Stimulated activated naive CD8-positive, alpha-beta T cell treated with anti-CD3 and anti-CD28 coated beads, Interleukin-15, Interleukin-2, amounts not matched to agents 100 U/mL and 50 U/mL, for 24 hours (primary cell): Measurements from ENCODE around the gene USF1.
"Not testable (repeated sequence)": the region's sequence is repeated elsewhere in the genome, so short reads cannot be mapped to it uniquely, and the experiment has no call there.

Experiments
- ATAC-seq: fragments of 150-1000 bp; cut with Tn5 transposase; one replicate; pipeline ENCODE4 v1.10.0; 2021
- DNase-seq: peaks from one replicate; pipeline ENCODE4 v3.0.0; 2021

Gene USF1

DNA sequence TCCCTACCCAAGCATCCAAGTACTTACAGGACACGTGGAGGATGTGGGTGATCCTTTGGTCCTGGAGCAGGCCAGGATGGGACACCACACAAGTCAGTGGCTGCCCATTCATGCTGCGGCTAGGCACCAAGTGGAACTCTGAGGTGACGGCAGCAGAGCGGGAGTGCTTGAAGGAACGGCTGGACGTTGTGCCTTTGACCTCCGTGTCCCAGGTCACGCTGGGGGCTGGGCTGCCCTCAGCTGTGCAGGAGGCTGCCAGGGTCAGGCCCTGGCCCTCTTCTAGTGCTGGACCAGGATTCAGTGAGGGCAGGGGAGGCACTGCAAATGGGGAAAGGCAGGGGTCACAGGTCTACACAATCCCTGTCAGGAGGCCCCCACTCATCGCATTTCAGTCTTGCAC lies 31.6 kb upstream of the USF1 start:
- DNase-seq (no peak), ATAC-seq (no peak)

GRCh38 chr1:161076410-161076809 lies 30.6 kb upstream of the USF1 start:
- DNase-seq (no peak), ATAC-seq (no peak)

DNA sequence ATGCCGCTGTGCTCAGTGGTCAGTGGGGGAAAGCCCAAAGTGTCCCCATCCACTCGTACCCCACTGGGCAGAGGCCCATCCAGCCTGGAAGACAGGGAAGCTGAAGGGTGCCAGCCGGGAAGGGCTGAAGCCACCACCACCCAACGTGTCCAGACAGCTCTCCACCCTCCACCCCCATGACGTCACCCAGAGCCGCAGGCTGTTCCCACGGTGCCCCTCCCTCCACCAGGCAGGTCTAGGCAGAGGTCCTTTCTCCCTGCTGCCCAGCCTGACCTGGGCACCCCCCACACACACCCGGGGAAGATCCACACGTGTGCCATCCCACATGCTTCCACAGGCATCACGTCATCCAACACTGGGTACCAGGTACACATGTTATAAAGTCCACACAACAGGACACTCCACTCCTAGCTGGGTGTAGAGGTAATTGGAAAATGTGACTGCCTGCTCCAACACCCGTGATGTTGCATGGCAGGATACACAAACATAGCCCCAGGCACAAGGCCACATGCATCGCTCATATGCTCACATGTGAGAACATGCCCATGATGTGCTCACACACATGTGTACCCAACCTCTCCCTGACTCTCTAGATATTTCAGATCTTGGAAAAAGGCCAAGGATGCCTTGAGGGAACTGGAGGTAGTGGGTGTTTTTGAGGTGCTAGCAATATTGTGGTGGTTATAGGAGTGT lies 29.0 kb upstream of the USF1 start:
- DNase-seq = no peak

DNA sequence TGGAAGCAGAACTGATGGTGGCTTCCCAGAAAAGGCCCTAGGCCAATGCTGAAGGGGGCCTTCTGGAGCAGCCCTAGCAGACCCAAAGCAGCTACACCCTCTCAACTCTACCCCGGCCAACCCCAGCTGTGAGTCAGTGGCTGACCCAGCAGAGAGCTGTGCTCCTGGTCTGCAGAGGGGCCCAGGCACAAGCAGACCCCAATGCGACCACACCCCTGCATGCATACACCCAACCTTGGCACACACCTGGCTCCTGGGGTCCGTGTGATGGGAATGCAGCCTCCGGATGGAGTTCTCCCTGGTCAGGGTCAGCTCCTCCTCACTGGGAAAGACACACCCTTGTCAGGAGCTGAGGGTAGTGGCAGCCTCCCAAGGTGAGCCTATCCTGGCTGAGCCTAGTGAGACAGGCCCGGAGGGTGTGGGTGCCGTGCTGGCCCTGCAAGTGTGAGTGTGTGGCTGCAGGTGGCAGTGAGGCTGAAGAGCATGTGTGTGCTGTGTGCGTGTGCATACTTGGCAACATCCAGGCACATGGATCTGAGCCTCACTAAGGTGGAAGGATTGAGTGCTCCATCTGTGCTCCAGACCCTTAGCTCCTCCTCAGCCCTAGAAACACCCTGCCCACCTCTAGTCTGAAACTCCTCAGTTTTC lies 27.8 kb upstream of the USF1 start:
- ATAC-seq (no peak), DNase-seq (no peak)

More for the DNA sequence above, 29.0 kb upstream of the USF1 start:
- ATAC-seq = no peak

DNA sequence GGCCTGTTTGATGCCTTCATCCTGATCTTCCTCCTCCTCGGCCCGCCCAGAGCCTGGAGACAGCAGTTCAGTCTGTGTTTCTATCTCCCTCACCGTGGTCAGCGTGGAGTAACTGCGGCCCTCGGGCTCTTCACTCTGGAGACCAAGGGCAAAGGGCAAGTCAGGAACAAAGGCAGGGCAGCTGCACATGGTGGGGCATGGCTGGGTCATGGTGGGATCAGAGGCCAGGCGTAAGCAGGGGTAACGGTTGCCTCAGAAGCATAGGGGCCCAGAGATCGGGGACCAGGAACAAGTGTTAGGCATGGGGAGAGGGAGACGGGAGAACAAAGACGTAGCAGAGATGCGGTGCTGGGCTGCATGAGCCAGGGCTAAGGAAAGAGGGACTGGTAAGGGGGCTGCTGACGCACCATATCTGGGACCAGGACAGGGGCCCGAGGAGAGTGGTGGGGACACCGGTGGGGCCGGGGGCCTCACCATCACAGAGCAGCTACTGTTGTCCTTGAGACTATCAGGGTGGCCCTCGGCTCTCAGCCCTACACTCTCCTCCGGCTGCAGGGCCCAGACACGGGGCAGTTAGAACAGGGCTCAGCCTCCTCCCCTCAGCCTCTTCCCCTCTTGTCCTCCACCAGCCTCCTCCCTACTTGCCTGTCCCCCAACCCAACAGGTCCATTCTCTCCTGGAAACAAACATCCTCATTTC lies 27.1 kb upstream of the USF1 start:
- DNase-seq (no peak), ATAC-seq (no peak)

- ATAC-seq (no peak), DNase-seq (peak; percentile 66)
These were observed 26.2 kb upstream of the USF1 start for GRCh38 chr1:161071886-161072371.

DNA sequence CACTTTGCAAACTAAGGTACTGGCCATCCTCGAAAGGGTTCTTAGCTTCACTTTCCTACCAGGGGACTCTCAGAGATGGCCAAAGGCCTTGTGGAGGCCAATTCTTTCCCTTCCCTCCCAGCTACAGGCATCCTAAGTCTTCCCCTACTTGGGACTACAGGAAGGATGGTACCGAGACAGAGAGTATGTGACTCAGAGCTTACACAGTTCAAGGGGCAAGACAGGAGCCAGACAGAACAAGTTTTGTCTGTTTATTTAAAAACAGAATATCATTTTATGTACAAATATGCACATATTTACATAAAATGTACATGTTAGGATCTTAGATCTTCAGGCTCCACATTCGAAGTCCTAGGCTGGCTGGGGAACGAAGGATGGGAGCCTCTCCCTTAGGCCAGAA lies 25.0 kb upstream of the USF1 start:
- ATAC-seq = no peak
- no peak for DNase-seq

GRCh38 chr1:161069731-161070270 lies 24.0 kb upstream of the USF1 start, which contains the start of gene ARHGAP30:
TSS of gene ARHGAP30 (minus strand) at chr1:161069891. CDS start at chr1:161069624, 267 bp downstream.
- ATAC-seq (peak; percentile 83), DNase-seq (peak; percentile 88)

- ATAC-seq (no peak), DNase-seq (peak; percentile 27)
These were observed 23.5 kb upstream of the USF1 start for GRCh38 chr1:161069241-161069640.

DNA sequence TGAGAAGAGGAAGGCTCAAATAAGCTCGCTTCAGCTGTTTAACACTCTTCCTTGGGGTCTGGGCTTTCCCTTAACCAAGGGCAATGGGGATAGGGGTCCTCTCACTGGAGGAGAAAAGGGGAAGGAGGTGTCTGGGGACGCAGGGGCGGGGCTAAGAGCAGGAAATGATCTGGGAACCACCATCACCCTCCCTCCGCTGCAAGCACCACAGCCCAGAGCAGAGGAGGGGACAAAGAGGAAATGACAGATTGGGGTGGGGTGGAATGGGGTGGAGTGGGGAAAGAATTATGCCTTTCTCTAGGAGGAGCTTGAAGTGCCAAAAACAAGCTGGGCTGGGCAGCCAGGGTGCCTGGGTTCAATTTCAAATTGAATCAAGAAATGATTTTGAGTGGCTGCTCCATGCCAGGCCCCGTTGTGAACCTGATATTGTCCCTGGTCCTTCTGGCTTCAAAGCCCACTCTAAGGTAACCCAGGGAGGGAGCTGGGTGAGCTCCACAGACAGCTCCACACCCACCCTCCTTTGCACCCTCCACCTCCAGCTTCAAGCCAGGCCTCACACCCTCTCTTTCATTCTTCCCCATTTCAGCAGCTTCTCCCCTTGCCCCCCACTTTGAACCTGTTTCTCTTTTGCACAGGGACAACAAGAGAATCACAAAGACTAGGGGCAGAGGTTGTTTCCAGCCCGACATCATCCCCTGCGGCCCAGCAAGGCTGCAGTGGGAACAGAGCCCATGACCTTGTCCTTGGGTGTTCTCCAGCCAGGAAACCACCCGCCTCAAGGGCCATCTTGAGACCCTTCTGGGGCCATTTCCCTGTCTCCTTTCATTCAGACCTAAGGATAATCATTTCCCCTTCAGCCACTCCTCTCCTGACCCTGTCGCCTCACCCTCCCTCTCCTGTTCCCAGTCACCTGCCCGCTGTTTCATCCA lies 22.8 kb upstream of the USF1 start:
- ATAC-seq (peak; percentile 84), DNase-seq (peak; percentile 88)

DNA sequence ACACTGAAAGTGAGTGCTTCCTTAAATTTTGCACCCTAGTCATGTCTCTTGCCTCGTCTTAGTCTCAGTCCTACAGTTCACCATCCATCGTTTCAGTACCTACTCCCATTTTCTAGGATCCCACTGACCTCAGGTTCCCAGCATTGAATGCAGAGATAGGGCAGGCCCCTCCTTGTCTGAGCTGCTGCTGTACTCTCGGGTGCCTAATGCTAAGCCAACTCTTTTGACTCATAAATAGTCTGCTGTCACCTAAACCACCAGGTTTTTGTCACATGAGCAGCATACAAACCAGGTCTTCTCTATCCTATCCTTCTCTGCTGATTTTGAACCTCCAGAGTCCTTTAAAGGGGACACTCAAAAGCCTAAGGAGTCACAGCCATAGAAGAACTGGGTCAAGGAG lies 20.9 kb upstream of the USF1 start:
- ATAC-seq (no peak), DNase-seq (no peak)

DNA sequence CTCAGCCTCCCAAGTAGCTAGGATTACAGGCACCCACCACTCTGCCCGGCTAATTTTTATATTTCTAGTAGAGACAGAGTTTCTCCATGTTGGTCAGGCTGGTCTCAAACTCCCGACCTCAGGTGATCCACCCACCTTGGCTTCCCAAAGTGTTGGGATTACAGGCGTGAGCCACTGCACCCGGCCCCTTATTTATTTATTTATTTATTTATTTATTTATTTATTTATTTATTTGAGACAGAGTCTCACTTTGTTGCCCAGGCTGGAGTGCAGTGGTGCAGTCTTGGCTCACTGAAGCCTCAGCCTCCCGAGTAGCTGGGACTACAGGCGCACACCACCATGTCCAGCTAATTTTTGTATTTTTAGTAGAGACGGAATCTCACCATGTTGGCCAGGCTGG lies 19.9 kb upstream of the USF1 start:
- not testable (repeated sequence) for ATAC-seq, DNase-seq

DNA sequence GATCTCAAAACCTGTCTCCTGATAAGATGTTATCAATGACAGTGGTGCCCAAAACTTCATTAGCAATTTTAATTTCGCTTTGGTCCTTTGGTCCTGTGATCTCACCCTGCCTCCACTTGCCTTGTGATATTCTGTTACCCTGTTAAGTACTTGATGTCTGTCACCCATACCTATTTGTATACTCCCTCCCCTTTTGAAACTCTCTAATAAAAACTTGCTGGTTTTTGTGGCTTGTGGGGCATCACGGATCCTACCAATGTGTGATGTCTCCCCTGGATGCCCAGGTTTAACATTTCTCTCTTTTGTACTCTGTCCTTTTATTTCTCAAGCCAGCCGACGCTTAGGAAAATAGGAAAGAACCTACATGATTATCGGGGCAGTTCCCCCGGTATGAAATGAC lies 18.2 kb upstream of the USF1 start:
- DNase-seq, ATAC-seq: not testable (repeated sequence)

DNA sequence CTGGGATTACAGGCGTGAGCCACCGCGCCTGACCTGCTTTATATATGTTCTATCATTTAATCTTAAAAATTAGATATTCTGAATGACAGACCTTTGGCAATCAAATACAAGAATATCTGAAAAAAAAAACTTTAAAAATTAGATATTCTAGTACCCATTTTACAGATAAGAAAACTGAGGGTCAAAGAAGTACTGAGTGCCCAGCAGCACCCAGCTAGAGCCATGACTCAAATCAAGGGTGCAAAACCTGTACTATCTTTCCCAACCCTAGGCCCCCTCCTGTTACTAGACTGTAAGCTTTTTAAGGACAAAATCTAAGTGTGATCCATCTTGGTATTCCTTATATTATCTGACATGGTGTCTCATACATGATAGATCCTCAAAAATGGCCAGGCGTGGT lies 15.6 kb upstream of the USF1 start:
- no peak for ATAC-seq

GRCh38 chr1:161059293-161059692 lies 13.5 kb upstream of the USF1 start:
- ATAC-seq = peak; percentile 23
- no peak for DNase-seq

More for the DNA sequence above, 15.6 kb upstream of the USF1 start:
- no peak for DNase-seq

GRCh38 chr1:161054805-161055204 lies 9.0 kb upstream of the USF1 start:
- DNase-seq (no peak), ATAC-seq (no peak)

- no peak for DNase-seq
These were observed 8.5 kb upstream of the USF1 start for GRCh38 chr1:161054232-161054631.

GRCh38 chr1:161052899-161053298 lies 7.1 kb upstream of the USF1 start:
- ATAC-seq (no peak), DNase-seq (no peak)

More at GRCh38 chr1:161054232-161054631, 8.5 kb upstream of the USF1 start:
- no peak for ATAC-seq

DNA sequence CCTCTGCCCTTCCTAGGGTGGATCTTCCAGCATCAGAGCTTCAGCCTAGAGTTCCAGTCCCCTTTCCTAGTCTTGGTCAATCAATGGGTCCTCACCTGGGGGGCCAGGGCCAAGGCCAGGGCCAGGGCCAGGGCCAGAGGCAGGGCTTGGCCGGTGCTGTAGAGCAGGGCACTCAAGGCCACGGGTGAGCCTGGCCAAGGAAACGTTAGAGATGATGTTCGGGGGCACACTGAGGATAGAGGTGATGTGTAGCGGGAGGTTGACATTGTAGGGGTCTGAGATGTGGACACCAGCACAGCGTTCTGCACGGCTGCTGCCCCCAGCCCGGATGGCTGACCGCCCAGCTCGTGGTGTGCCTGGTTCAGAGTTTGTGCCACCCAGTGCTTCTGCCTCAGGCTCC lies 5.4 kb upstream of the USF1 start:
- no peak for DNase-seq
- ATAC-seq = no peak

DNA sequence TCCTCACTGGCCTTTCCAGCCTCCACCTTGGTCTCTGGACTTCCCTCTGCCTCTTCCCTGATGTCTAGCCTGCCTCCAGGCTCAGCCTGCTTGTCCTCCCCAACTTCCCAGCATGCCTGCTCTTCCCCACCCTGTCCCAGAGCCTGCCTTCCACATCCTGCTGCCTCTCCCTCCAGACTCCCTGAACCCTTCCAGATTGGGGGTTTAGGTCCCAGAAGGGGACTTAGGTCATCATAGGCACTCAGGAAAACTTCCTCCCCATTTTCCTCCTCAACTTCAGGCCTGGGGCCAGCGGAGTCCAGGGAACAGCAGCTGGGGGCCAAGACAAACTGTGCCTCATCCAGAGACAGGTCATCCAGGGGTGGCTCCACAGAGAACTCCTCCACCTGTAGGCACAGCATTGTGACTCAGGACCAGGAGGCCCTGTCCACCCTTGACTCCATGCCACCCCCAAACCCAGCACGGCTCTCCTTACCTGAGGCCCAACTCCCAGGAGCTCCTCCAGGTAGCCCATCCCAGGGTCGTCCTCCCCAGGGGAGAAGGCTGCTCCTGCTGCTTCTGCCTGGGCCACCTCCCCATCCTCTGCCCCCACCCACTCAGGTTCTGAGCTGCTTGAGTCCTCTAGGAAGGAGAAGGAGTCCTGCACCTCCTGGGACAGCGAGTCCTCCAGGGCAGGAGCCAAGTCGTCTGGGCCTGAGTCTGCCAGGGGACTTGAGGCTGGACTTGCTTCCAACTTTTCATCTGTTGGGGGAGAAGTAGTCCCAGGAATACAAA lies 3.4 kb upstream of the USF1 start:
- ATAC-seq = no peak
- DNase-seq = no peak
